Measurements from ENCODE around the gene COL4A2. TPM values are rescaled to one million over a fixed set of nuclear protein-coding genes. Genes with fewer than 3 reads are reported as not detected.

COL4A2 gene
- total RNA-seq, 1 donor from 2014 or later: 1,414 TPM

GRCh38 chr13:110398564-110399507, 91.8 kb downstream of the COL4A2 start:
- Histone ChIP-seq H3K4me3 (ENCODE audit: insufficient read depth, low read depth, low read length) (no peak overlapping the region), H3K9me3 (ENCODE audit: insufficient read depth, low read depth, low read length) (no peaks in the 10 kb centered on the region), H3K36me3 (ENCODE audit: insufficient read depth, low read length) (peaks cover 8% of the 10 kb centered on the region), H3K27me3 (ENCODE audit: insufficient read depth, low read length) (no peaks in the 10 kb centered on the region), H3K79me2 (ENCODE audit: insufficient read depth, low read length) (peaks cover 41% of the 10 kb centered on the region), H4K20me1 (ENCODE audit: insufficient read depth, low read length) (no peaks in the 10 kb centered on the region), H3K4me2 (ENCODE audit: low read length) (peak overlapping the region; percentile 40), H3K27ac (ENCODE audit: low read depth, low read length) (peak overlapping the region; percentile 98), H3K4me1 (ENCODE audit: insufficient read depth, low read length) (peaks cover 78% of the 10 kb centered on the region), H2AFZ (ENCODE audit: low read depth, low read length) (no peak overlapping the region), H3K9ac (ENCODE audit: low read length) (peak overlapping the region; percentile 83)
- Mint-ChIP-seq H3K4me3 (ENCODE audit: unreplicated experiment) (peak overlapping the region; percentile 55), H3K9me3 (ENCODE audit: unreplicated experiment) (no peaks in the 10 kb centered on the region), H3K4me1 (ENCODE audit: low read depth, unreplicated experiment) (peaks cover 97% of the 10 kb centered on the region), H3K27ac (ENCODE audit: unreplicated experiment) (peak overlapping the region; percentile 96), H3K36me3 (ENCODE audit: low read depth, unreplicated experiment) (peaks cover 45% of the 10 kb centered on the region), H3K27me3 (ENCODE audit: low read depth, unreplicated experiment) (no peaks in the 10 kb centered on the region)
- peak; percentile 43 for FAIRE-seq
- DNase-seq (ENCODE audit: low read depth): peak; percentile 93
- TF ChIP-seq, protein P1, sequence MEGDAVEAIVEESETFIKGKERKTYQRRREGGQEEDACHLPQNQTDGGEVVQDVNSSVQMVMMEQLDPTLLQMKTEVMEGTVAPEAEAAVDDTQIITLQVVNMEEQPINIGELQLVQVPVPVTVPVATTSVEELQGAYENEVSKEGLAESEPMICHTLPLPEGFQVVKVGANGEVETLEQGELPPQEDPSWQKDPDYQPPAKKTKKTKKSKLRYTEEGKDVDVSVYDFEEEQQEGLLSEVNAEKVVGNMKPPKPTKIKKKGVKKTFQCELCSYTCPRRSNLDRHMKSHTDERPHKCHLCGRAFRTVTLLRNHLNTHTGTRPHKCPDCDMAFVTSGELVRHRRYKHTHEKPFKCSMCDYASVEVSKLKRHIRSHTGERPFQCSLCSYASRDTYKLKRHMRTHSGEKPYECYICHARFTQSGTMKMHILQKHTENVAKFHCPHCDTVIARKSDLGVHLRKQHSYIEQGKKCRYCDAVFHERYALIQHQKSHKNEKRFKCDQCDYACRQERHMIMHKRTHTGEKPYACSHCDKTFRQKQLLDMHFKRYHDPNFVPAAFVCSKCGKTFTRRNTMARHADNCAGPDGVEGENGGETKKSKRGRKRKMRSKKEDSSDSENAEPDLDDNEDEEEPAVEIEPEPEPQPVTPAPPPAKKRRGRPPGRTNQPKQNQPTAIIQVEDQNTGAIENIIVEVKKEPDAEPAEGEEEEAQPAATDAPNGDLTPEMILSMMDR (IDR thresholded peaks at IDR 0.05; ENCODE audit: insufficient read depth, low read depth, low read length): no peak
- no peak for TF ChIP-seq EZH2 (IDR thresholded peaks at IDR 0.05; ENCODE audit: insufficient read depth, low read length)

- H3K4me3 Mint-ChIP-seq (ENCODE audit: unreplicated experiment): no peak overlapping the region
- H3K36me3 ChIP-seq (ENCODE audit: insufficient read depth, low read length): peaks cover 8% of the 10 kb centered on the region
- H3K9me3 ChIP-seq (ENCODE audit: insufficient read depth, low read depth, low read length): no peaks in the 10 kb centered on the region
Measured at GRCh38 chr13:110399801-110400200, 92.7 kb downstream of the COL4A2 start.

More at GRCh38 chr13:110399801-110400200, 92.7 kb downstream of the COL4A2 start:
- H3K9ac ChIP-seq (ENCODE audit: low read length): peak overlapping the region; percentile 63
- peaks cover 95% of the 10 kb centered on the region for H3K4me1 Mint-ChIP-seq (ENCODE audit: low read depth, unreplicated experiment)
- H3K4me2 ChIP-seq (ENCODE audit: low read length): no peak overlapping the region
- H3K9me3 Mint-ChIP-seq (ENCODE audit: unreplicated experiment): no peaks in the 10 kb centered on the region
- peak overlapping the region; percentile 96 for H3K27ac Mint-ChIP-seq (ENCODE audit: unreplicated experiment)
- FAIRE-seq (peak; percentile 49), DNase-seq (ENCODE audit: low read depth) (peak; percentile 46)
- no peaks in the 10 kb centered on the region for H3K27me3 Mint-ChIP-seq (ENCODE audit: low read depth, unreplicated experiment)
- H3K79me2 ChIP-seq (ENCODE audit: insufficient read depth, low read length): peaks cover 37% of the 10 kb centered on the region
- H3K27me3 ChIP-seq (ENCODE audit: insufficient read depth, low read length): no peaks in the 10 kb centered on the region
- H3K4me3 ChIP-seq (ENCODE audit: insufficient read depth, low read depth, low read length): no peak overlapping the region
- H4K20me1 ChIP-seq (ENCODE audit: insufficient read depth, low read length): no peaks in the 10 kb centered on the region
- TF ChIP-seq, protein P1 (IDR thresholded peaks at IDR 0.05; ENCODE audit: insufficient read depth, low read depth, low read length): no peak
- TF ChIP-seq EZH2 (IDR thresholded peaks at IDR 0.05; ENCODE audit: insufficient read depth, low read length): no peak
- H3K4me1 ChIP-seq (ENCODE audit: insufficient read depth, low read length): peaks cover 78% of the 10 kb centered on the region
- H2AFZ ChIP-seq (ENCODE audit: low read depth, low read length): no peak overlapping the region
- H3K27ac ChIP-seq (ENCODE audit: low read depth, low read length): peak overlapping the region; percentile 98
- peaks cover 40% of the 10 kb centered on the region for H3K36me3 Mint-ChIP-seq (ENCODE audit: low read depth, unreplicated experiment)

All from astrocyte (in vitro differentiated cells and primary cell).